ENCODE results near the gene MORF4L1. TPM values are rescaled to one million over a fixed set of nuclear protein-coding genes. Genes with fewer than 3 reads are reported as not detected.

MORF4L1 gene
- total RNA-seq, 4 donors from 2014 or later = 106 to 955 (median 278) TPM

GRCh38 chr15:78928616-78929093 lies 56.0 kb downstream of the MORF4L1 start:
- no peaks in the 10 kb centered on the region for H3K4me1 ChIP-seq
- H3K36me3 ChIP-seq = no peaks in the 10 kb centered on the region
- intact Hi-C loops (cut with DNase I; ENCODE audit: low total_unique reads) = no loop called here
- no peaks in the 10 kb centered on the region for H3K9me3 ChIP-seq
- H3K27ac ChIP-seq = no peak overlapping the region
- DNase-seq = no peak
- no peaks in the 10 kb centered on the region for H3K27me3 ChIP-seq
- no peak for TF ChIP-seq CTCF (IDR thresholded peaks at IDR 0.05)
- TF ChIP-seq POLR2A (IDR thresholded peaks at IDR 0.05) = no peak
- H3K4me3 ChIP-seq = no peak overlapping the region

- Histone ChIP-seq H3K4me1 (no peaks in the 10 kb centered on the region), H3K4me3 (no peak overlapping the region), H3K27ac (no peak overlapping the region), H3K27me3 (no peaks in the 10 kb centered on the region), H3K36me3 (no peaks in the 10 kb centered on the region), H3K9me3 (no peaks in the 10 kb centered on the region)
- no peak for TF ChIP-seq CTCF (IDR thresholded peaks at IDR 0.05)
- TF ChIP-seq POLR2A (IDR thresholded peaks at IDR 0.05) = no peak
- no peak for DNase-seq
- intact Hi-C loops (cut with DNase I; ENCODE audit: low total_unique reads) = no loop called here
Observed at GRCh38 chr15:78929536-78930264, 57.0 kb downstream of the MORF4L1 start.

- intact Hi-C loops (cut with DNase I; ENCODE audit: low total_unique reads) = no loop called here
- Histone ChIP-seq H3K4me1 (no peaks in the 10 kb centered on the region), H3K27me3 (no peaks in the 10 kb centered on the region), H3K4me3 (no peak overlapping the region), H3K36me3 (no peaks in the 10 kb centered on the region), H3K27ac (no peak overlapping the region), H3K9me3 (no peaks in the 10 kb centered on the region)
- DNase-seq = no peak
- no peak for TF ChIP-seq POLR2A (IDR thresholded peaks at IDR 0.05)
- TF ChIP-seq CTCF (IDR thresholded peaks at IDR 0.05) = no peak
Observed at GRCh38 chr15:78930577-78931388, 58.1 kb downstream of the MORF4L1 start.

- Histone ChIP-seq H3K4me3 (no peak overlapping the region), H3K9me3 (no peaks in the 10 kb centered on the region), H3K27me3 (no peaks in the 10 kb centered on the region), H3K4me1 (no peaks in the 10 kb centered on the region), H3K36me3 (no peaks in the 10 kb centered on the region), H3K27ac (no peak overlapping the region)
- no peak for DNase-seq
- intact Hi-C loops (cut with DNase I; ENCODE audit: low total_unique reads) = no loop called here
- no peak for TF ChIP-seq POLR2A (IDR thresholded peaks at IDR 0.05)
- TF ChIP-seq CTCF (IDR thresholded peaks at IDR 0.05) = no peak
Observed at GRCh38 chr15:78931439-78932257, 59.0 kb downstream of the MORF4L1 start.

All from uterus (tissue), 4 donors.